ENCODE data around the gene ZNF532.
A peak's percentile ranks its signal among the peaks of the same experiment; 100 is the strongest.
"Not testable (repeated sequence)": the region's sequence is repeated elsewhere in the genome, so short reads cannot be mapped to it uniquely, and the experiment has no call there.

The ZNF532 gene

DNA sequence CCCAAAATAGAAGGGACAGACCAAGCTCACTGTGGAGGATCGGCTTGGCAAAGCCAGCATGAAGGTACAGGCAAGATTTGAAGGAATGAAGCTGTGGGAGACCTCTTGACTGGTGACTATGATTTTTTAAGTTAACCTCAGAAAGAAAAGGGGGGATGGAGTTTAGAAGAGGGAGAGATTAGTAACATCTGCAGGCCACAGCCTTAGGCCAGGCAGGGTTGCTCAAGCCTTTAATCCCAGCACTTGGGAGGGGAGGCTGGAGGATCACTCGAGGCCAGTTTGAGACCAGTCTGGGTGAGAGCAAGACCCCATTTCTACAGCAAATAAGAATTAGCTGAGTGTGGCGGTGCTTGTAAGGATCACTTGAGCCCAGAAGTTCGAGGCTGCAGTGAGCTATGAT is 46.6 kb downstream of the ZNF532 start:
- Mint-ChIP-seq H3K36me3 (peaks cover 29% of the 10 kb centered on the region), H3K9me3 (no peaks in the 10 kb centered on the region), H3K4me3 (no peak overlapping the region), H3K27me3 (no peaks in the 10 kb centered on the region), H3K4me1 (peaks cover 48% of the 10 kb centered on the region), H3K27ac (peak overlapping the region; percentile 92)
- DNase-seq (ENCODE audit: low spot score in 2 of 2), result no peak
- no peak for ATAC-seq (ENCODE audit: low read depth)

DNA sequence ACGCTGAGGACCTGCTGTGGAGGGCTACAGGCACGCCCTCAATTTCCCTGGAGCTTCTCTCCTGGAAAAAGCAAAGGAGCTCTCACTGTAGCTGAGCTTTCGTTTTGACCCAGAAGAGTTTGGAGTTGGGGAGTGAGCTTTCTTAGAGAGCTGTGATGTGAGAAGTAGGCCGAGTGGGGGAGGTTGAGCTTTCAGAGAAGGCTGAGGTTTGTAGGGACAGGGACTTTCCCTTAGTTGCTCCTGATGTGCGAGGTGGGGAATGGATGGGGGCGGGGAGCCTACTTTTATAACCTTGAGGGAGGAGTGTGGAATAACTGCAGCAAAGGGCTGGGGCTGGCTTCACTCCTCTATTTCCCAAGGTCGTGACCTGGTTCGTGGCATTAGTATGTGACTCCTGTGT is 47.1 kb downstream of the ZNF532 start:
- Mint-ChIP-seq H3K27ac (peak overlapping the region; percentile 92), H3K4me3 (no peak overlapping the region), H3K9me3 (no peaks in the 10 kb centered on the region), H3K27me3 (no peaks in the 10 kb centered on the region), H3K36me3 (peaks cover 34% of the 10 kb centered on the region), H3K4me1 (peaks cover 46% of the 10 kb centered on the region)
- ATAC-seq (ENCODE audit: low read depth) (no peak), DNase-seq (ENCODE audit: low spot score in 2 of 2) (no peak)

DNA sequence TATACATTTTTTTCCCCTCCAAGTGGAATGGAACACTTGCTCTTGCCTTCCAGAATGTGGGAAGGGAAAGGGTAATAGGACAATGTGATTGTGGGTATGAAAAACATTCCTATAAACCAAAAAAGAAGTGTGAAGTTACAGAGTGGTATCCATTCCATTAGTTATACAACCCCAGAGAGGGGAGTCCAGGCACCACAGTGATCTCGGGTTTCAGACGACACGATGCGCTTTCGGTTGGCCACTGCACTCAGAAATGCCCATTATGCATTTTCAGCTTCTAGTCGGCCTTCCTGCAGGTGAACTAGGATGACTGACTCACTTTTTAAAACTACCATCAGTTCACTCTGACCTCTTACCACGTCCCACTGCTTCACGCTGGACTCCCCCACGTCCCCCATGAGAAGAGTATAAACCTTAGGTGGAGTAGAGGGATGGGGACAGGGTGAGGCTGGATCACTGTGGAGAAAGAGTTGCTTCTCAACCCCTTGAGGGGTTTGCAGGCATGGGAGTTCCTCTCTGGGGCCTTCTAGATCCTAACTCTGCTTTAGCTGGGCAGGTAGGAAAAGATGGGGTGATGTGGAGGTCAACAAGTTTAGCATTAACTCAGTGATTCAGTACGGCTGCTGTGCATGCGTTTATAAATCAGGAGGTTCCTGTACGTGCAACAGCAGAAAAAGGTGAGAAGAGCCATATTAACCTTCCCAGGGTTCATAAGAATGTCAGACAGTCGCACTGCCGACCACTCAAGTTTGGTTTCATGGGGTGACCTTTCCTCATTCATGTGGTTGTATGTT is 50.5 kb downstream of the ZNF532 start:
- DNase-seq (ENCODE audit: low spot score in 2 of 2) (no peak), ATAC-seq (ENCODE audit: low read depth) (no peak)
- Mint-ChIP-seq H3K27ac (peak overlapping the region; percentile 92), H3K27me3 (no peaks in the 10 kb centered on the region), H3K9me3 (no peaks in the 10 kb centered on the region), H3K4me3 (no peak overlapping the region), H3K4me1 (peaks cover 31% of the 10 kb centered on the region), H3K36me3 (peaks cover 47% of the 10 kb centered on the region)

DNA sequence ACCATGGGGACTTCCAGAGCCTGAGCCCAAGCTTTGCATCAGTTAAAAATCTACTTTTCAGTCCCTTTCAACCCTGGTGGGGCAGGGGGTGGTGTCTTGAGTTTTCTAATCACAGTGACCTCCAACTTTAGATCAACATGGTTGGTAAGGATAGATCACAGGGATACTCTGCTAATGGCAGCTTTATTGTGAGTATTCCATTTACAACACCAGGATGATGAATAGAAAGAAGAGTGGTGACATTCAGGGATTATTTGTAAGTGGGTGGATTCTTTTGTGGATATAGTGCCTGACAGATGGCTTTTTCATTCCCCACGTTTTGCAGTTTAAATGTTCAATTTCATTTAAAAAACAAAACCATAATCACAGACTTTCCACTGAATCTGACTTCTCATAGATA is 51.3 kb downstream of the ZNF532 start:
- Mint-ChIP-seq H3K36me3 (peaks cover 48% of the 10 kb centered on the region), H3K27me3 (no peaks in the 10 kb centered on the region), H3K4me3 (no peak overlapping the region), H3K4me1 (peaks cover 34% of the 10 kb centered on the region), H3K27ac (peak overlapping the region; percentile 92), H3K9me3 (no peaks in the 10 kb centered on the region)
- DNase-seq (ENCODE audit: low spot score in 2 of 2) (no peak), ATAC-seq (ENCODE audit: low read depth) (no peak)

DNA sequence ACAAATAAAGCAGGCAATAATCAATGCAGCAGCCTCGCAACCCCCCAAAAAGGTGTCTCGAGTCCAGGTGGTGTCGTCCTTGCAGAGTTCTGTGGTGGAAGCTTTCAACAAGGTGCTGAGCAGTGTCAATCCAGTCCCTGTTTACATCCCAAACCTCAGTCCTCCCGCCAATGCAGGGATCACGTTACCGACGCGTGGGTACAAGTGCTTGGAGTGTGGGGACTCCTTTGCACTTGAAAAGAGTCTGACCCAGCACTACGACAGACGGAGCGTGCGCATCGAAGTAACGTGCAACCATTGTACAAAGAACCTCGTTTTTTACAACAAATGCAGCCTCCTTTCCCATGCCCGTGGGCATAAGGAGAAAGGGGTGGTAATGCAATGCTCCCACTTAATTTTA is 55.3 kb downstream of the ZNF532 start:
- H3K4me1 Mint-ChIP-seq, result peaks cover 10% of the 10 kb centered on the region
- not testable (repeated sequence) for H3K27me3 Mint-ChIP-seq; ATAC-seq (ENCODE audit: low read depth); H3K27ac Mint-ChIP-seq; H3K9me3 Mint-ChIP-seq; DNase-seq (ENCODE audit: low spot score in 2 of 2); H3K4me3 Mint-ChIP-seq
- H3K36me3 Mint-ChIP-seq, result peaks cover 62% of the 10 kb centered on the region

DNA sequence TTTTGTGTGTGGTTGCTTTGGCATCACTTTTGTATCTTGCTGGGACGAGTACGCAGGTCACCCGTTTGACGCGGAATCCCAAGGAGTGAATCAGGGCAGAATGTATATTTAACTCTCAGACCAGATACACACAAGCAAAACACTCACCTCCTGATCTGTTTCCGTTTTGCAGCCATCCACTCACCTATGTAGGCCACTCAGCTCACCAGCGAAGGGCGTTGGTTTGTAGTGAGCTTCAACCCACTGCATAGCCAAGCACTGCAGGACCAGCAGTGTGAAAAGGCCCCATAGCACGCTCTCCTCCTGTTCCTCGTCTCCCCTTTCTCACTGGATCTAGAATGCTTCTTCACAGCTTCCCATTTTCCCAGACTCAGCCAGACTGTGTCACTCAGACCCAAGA is 58.3 kb downstream of the ZNF532 start:
- H3K36me3 Mint-ChIP-seq, result peaks cover 55% of the 10 kb centered on the region
- DNase-seq (ENCODE audit: low spot score in 2 of 2), result no peak
- peaks cover 4% of the 10 kb centered on the region for H3K9me3 Mint-ChIP-seq
- H3K4me3 Mint-ChIP-seq, result no peak overlapping the region
- H3K27ac Mint-ChIP-seq, result peak overlapping the region; percentile 18
- H3K4me1 Mint-ChIP-seq, result peaks cover 17% of the 10 kb centered on the region
- no peak for ATAC-seq (ENCODE audit: low read depth)
- no peaks in the 10 kb centered on the region for H3K27me3 Mint-ChIP-seq

DNA sequence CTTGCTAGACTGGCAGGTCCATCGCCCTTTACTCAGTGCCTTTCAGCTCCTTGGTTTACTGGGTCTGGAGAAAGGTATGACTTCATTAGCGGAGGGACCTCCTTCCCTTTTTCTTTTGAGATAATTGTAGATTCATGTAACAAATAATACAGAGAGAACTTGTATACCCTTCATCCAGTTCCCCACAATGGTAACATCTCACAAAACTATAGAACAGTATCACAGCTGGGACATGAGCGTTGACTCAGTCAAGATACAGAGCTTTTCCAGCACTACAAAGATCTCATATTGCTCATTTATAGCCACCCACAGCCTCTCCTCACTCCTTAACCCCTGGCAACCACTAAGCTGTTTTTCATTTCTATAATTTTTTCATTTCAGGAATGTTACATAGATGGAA is 59.8 kb downstream of the ZNF532 start:
- H3K27ac Mint-ChIP-seq, result no peak overlapping the region
- ATAC-seq (ENCODE audit: low read depth), result no peak

DNA sequence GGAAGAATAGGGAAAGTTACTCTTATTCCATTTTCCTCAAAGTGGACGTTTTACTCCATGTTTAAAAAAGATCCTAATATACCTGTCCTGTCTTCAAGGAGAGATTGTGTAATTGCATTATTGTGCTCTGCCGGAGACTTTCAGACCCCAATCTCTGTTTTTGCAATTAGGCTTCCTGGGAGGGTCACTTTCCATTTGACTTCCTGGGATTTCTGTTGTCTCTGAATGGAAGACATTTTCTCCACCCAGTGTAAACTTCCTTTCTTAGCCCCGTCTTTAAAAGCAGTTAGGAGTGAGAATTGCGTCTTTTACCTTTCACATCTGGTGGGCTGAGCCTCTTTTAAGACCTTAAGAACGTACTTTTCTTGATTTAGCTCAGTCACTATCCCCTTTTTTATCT is 63.0 kb downstream of the ZNF532 start:
- DNase-seq (ENCODE audit: low spot score in 2 of 2) (no peak), ATAC-seq (ENCODE audit: low read depth) (no peak)
- Mint-ChIP-seq H3K4me3 (no peak overlapping the region), H3K9me3 (peaks cover 4% of the 10 kb centered on the region), H3K27ac (no peak overlapping the region), H3K36me3 (peaks cover 34% of the 10 kb centered on the region), H3K27me3 (no peaks in the 10 kb centered on the region), H3K4me1 (peaks cover 32% of the 10 kb centered on the region)

More for the DNA sequence above, 59.8 kb downstream of the ZNF532 start:
- no peak for DNase-seq (ENCODE audit: low spot score in 2 of 2)
- peaks cover 27% of the 10 kb centered on the region for H3K4me1 Mint-ChIP-seq
- peaks cover 4% of the 10 kb centered on the region for H3K9me3 Mint-ChIP-seq
- no peak overlapping the region for H3K4me3 Mint-ChIP-seq
- no peaks in the 10 kb centered on the region for H3K27me3 Mint-ChIP-seq
- H3K36me3 Mint-ChIP-seq, result peaks cover 41% of the 10 kb centered on the region

DNA sequence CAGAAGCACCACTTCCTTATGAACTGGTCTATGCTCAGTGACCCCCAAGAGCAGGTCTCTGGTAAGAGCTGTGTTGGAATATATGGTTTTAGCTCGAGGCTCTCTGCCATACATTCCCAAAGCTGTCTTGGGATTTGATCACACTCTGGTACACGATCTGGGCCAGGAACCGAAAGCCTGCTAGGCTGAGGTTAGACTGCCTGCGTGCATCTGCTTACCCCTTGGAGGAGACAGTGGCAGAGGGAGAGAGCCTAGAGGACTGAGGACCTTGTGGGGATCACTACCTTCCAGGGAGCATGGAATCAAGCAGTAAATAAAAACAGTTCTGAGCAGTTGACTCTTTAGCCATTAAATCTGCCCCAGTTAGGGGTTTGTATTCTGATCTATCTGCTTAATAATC is 63.7 kb downstream of the ZNF532 start:
- Mint-ChIP-seq H3K27ac (no peak overlapping the region), H3K27me3 (no peaks in the 10 kb centered on the region), H3K4me1 (peaks cover 30% of the 10 kb centered on the region), H3K4me3 (no peak overlapping the region), H3K36me3 (peaks cover 27% of the 10 kb centered on the region), H3K9me3 (peaks cover 4% of the 10 kb centered on the region)
- ATAC-seq (ENCODE audit: low read depth), result no peak
- DNase-seq (ENCODE audit: low spot score in 2 of 2), result no peak

DNA sequence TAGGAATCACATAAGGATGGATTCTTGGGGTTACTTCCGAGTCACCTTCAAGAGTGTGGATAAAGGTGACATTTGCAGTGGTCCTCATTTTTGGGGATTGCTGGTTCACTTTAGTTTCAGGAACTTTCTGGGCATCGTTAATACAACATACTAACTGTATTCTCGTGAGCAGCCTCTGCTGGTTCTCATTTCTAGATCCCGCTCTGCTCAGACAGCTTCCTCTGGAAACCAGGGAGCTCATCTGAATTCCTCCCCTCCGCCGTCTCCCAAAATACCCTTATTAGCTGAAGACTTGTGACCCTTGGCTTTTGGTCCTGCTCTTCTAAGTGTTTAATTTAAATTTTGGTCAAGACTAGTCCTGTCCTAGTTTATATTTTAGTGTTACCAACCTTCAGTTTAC is 64.5 kb downstream of the ZNF532 start:
- Mint-ChIP-seq H3K9me3 (peaks cover 4% of the 10 kb centered on the region), H3K27me3 (no peaks in the 10 kb centered on the region), H3K4me1 (peaks cover 31% of the 10 kb centered on the region), H3K36me3 (peaks cover 24% of the 10 kb centered on the region), H3K27ac (no peak overlapping the region), H3K4me3 (no peak overlapping the region)
- ATAC-seq (ENCODE audit: low read depth), result no peak
- DNase-seq (ENCODE audit: low spot score in 2 of 2), result no peak

DNA sequence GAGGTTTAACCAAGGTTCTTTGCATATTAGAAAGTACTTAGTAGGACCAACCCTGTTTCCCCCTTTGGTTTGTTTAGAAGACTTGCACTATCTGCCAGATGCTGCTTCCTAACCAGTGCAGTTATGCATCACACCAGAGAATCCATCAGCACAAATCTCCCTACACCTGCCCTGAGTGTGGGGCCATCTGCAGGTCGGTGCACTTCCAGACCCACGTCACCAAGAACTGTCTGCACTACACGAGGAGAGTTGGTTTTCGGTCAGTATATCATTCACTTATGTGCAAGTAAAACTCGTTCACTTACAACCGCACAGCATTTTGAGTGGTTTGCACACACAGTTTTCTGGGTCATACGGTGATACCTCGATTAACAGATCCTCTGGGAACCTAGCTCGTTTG is 69.7 kb downstream of the ZNF532 start:
- no peak for DNase-seq (ENCODE audit: low spot score in 2 of 2)
- no peak overlapping the region for H3K4me3 Mint-ChIP-seq
- H3K9me3 Mint-ChIP-seq, result peaks cover 3% of the 10 kb centered on the region
- H3K27me3 Mint-ChIP-seq, result no peaks in the 10 kb centered on the region
- peaks cover 27% of the 10 kb centered on the region for H3K36me3 Mint-ChIP-seq
- H3K27ac Mint-ChIP-seq, result no peak overlapping the region
- H3K4me1 Mint-ChIP-seq, result peaks cover 28% of the 10 kb centered on the region
- ATAC-seq (ENCODE audit: low read depth), result no peak

DNA sequence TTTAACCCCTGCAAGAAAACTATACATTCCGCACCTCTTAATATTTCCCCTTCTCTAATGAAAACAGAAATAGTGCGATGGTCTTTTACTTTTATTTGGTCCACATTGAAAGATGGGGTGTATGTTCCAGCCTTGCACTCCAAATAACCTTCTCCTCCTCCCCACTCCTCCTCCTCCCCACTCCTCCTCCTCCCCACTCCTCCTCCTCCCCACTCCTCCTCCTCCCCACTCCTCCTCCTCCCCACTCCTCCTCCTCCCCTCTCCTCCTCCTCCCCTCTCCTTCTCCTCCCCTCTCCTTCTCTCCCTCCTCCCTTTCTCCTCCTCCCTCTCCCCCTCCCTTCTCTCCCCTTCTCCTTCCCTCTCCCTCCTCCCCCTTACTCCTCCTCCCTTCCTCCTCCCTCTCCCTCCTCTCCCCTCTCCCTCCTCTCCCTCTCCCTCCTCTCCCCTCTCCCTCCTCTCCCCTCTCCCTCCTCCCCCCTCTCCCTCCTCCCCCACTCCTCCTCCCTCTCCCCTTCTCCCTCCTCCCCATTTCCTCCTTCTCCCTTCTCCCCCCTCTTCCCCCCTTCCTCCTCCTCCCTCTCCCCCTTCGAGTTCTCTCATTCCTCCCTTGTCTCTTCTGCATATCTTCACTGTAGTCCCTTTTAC is 70.4 kb downstream of the ZNF532 start:
- Mint-ChIP-seq H3K36me3 (peaks cover 32% of the 10 kb centered on the region), H3K4me1 (peaks cover 23% of the 10 kb centered on the region), H3K9me3 (peaks cover 3% of the 10 kb centered on the region), H3K27me3 (no peaks in the 10 kb centered on the region), H3K27ac (peak overlapping the region; percentile 15), H3K4me3 (no peak overlapping the region)
- ATAC-seq (ENCODE audit: low read depth), result no peak
- DNase-seq (ENCODE audit: low spot score in 2 of 2), result no peak

DNA sequence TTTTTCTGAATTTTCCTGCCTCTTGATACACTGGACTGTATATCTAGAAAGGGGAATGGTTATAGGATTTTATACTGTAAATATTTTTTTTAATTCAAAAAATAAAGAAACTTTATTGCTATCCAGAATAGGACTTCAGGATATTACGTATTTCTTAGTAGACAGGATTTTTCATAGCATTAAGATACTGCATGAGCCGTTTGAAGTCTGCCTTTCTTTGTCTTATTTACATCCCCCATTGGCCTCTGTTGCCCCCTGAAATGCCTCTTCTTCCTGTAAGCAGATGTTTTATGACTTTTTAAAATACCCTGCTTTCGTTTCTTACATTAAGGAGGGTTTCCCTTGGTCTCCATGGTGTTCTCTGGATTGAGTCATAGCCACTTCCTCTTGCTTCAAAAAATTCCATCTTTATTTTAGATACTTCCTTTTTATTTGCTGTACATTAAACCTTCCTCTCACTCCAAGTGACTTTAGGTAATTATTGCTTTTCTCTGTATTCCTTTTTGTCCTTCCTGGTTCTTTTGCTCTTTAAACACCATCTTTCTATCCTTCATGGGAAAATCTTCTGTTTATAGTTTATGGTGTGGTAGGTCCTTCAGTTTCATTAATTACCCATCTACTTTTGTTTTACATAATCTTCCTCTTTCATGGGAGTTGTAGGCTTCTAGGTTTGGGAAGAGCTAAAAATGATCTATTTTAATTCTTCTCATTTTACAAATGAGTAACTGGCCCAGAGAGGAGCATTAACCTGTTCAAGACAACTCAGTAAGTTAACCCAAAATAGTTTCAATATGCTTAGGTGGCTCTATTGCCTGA is 72.6 kb downstream of the ZNF532 start:
- DNase-seq (ENCODE audit: low spot score in 2 of 2) (no peak), ATAC-seq (ENCODE audit: low read depth) (no peak)
- Mint-ChIP-seq H3K4me1 (peaks cover 19% of the 10 kb centered on the region), H3K9me3 (peaks cover 5% of the 10 kb centered on the region), H3K27ac (peak overlapping the region; percentile 54), H3K27me3 (no peaks in the 10 kb centered on the region), H3K36me3 (peaks cover 42% of the 10 kb centered on the region), H3K4me3 (no peak overlapping the region)

DNA sequence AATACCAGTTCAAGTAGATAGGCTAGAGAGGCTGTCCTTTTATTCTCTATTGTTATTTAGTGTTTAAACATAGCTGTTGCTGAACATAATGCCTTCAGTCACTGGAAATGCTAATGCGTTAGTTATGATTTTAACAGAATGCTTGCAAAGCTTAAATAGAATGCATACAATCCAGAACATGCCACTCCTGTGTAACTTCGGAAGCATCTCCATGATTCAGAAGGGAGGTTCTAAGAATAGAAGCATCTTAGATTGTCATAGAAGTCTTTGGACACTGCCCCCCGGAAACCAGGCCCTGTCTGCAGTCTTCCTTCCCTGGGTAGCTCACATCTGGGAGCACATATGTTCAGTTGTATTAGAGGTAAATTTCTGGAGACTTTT is 73.2 kb downstream of the ZNF532 start:
- Mint-ChIP-seq H3K27me3 (no peaks in the 10 kb centered on the region), H3K36me3 (peaks cover 46% of the 10 kb centered on the region), H3K4me3 (no peak overlapping the region), H3K9me3 (peaks cover 5% of the 10 kb centered on the region), H3K27ac (peak overlapping the region; percentile 40), H3K4me1 (peaks cover 24% of the 10 kb centered on the region)
- ATAC-seq (ENCODE audit: low read depth) (no peak), DNase-seq (ENCODE audit: low spot score in 2 of 2) (no peak)

Data from memory B cell (primary cell).